COLO668 (cell line): ENCODE data around the gene ADGRL3.

ENCODE experiments used
- DNase-seq: peaks from one replicate; lab custom pipeline; 2025; ENCODE audit not compliant: unreplicated experiment; lab: John Stamatoyannopoulos, UW

Gene ADGRL3

DNA sequence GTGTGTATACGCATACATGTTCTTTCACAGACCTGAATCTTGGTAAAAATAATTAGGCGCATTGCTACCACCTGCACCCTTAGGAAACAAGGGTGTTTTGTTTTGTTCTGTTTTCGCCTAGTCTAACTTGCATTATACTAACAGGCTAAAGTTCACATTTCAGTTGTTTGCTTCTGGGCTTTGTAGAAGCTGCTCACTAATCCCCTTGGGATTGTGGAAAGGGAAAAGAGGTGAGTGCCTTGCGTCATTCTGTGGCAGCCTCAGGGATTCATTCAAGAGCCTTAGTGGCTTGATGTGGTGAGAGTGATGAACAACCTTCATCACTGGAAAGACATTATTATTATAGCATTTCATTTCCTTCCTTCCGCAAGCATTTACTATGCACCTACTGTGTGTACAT lies 331.1 kb downstream of the ADGRL3 start:
- no peak for DNase-seq

DNA sequence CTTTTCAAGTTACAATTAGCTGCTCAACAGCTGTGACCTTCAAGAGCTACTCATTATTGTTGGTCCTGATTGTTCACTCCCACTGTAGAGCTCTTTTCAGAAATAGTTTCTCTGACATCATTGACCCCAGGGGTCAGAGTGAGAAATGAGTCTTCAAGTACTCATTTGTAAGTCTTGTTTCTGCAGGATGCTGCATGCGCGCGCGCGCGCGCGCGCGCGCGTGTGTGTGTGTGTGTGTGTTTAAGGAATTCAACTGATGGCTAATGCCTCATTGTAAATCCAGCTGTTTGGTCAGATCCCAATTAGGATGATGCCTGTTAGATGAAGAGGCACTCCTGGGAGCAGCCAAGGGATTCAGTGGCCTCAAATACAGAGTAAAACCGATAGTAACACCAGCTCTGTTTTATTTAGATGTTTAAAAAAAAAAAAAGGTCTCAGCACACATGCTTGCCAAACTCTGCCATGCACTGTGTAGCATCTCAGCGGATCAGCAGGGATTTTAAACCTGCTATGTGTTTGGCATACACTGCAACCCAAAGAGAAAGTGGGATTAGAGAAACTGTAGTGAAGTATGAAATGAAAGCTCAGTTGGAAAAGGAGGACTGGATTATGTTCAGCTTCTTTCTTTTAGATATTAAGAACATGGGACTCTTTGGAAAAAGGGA lies 332.3 kb downstream of the ADGRL3 start:
- DNase-seq: no peak

DNA sequence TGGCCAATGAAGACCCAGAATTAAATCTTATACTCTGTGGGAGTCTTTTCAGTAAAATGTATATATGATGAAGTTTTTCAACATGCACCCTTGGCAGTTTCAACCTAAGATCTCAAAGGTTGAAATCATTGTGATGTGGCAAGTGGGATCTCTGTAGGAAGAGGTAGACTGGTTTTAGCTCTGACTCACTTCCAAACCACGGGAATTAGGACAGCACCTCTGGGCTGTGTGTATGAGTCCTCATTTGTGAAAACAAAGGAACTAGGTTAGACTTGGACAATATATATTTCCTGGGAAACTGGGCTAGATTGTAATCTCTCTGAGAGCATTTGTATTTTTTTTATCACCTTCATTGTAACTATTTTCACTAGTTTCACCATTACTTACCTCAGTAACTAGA lies 333.0 kb downstream of the ADGRL3 start:
- no peak for DNase-seq

DNA sequence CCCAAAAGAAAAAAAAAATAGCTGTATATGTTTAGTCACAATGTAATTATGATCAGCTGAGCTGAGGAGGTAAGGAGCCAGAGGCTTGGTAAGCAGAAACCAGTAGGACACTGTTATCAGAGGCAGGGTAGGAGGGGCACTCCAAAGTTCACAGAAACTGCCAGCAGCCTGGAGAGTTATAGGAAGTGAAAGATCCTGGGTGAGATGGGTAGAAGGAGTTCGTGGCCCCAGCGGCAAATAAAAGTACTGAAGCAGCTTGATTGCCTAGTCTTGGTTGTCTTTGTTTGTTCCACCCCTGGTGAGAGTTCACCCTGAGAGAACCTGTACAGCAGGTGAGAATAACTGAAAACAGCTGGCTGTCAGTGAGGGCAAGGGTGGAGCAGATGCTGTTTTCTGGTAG lies 340.8 kb downstream of the ADGRL3 start:
- no peak for DNase-seq

DNA sequence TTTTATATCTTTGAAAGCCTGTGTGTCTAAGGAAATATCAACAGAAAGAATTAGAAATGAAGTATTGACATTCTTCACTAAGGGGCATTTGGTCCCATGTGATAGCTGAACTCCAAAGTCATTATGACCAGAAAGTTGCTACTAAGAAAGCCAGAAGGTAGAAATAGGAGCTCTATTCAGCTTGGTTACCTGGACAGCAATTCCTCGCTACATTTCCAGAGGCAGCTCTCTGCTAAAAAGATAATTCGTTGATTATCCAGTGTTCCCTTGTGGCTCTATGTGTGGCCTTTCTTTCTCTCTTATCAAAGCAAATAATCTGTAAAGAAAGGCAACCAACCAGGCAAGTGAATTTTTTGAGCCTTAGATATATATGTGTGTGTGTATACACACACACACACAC lies 341.3 kb downstream of the ADGRL3 start:
- DNase-seq: no peak

DNA sequence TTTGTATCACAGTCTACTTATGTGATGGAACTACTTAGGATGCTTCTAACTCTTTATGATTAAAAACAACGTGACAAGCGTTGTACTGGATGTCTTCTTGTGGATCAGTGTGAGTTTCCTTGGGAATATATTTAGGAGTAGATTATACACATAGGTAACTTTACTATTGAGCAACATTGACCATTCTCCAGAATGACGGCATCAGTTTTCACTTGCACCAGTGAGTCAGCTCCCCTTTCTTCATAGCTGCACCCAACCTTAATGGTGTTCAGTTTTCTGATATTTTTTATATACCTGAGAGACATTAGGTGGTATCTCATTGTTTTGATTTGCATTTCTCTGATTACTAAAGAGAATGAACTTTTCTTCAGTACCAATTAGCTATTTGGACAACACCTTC lies 343.9 kb downstream of the ADGRL3 start:
- no peak for DNase-seq

DNA sequence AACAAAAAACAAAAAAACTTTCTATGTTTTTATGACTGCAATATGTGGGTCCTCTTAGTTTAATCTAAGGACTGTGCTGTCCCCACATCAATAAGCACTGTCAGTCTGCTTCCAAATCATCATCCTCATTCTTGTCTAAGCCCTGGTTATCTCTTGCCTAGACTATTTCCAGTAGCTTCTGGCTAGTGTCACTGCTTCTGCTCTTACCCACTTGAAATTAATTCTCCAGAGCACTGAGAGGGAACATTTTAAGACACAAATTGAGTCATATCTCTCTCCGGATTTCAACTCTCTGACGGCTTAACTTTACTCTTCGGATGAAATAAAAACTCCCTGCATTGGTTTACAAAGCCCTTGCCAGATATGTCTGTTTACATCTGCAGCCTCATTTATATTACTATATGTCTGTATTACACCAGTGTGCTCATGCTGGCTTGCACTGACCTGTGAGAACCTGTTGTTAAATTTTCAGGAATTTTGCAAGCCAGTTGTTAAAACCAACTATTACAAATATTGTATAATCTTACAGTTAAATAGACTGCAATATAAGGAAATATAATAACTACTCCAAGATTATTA lies 345.9 kb downstream of the ADGRL3 start:
- DNase-seq: no peak

DNA sequence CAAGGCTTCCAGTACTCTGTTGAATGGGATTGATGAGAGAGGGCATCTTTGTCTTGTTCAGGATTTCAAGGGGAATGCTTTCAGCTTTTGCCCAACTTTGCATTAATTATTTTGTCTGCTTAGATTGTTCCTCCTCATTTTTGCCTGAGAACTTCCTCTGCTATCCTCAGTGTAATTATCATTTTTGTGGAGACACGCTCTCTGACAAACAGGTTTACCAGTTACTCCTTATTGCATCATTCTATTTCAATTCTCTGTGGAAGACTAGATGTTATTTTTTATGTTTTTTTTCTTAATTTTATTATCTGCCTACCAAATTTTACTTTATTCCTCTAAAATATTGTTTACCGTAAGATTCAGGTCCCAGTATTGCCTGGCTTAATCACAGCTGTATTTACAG lies 349.2 kb downstream of the ADGRL3 start:
- DNase-seq: no peak

DNA sequence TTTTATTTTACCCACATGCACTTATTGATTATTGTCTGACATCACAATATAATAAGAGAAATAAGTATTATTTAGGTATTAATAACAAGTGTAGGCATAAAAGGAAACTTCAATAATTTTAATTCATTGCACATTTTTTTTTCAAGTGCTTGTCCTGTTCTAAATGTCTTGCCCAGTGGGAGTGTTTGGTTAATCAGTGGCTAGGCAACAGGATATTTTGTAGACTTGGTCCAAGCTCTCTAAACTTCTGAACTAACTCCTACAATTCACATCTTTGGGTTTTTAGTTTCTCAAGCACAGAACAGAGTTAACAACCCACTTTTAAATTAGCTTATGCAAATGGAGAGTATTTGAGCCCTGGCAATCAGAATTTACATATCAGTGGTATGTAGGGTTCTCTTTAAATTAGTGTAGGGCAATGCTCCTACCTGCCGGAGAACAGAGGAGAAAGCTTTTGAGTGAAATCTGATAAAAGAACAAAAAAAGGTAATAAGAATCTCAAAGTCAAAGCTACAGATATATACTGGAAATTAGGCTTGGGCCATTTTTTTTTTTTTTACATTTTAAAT lies 353.5 kb downstream of the ADGRL3 start:
- no peak for DNase-seq

DNA sequence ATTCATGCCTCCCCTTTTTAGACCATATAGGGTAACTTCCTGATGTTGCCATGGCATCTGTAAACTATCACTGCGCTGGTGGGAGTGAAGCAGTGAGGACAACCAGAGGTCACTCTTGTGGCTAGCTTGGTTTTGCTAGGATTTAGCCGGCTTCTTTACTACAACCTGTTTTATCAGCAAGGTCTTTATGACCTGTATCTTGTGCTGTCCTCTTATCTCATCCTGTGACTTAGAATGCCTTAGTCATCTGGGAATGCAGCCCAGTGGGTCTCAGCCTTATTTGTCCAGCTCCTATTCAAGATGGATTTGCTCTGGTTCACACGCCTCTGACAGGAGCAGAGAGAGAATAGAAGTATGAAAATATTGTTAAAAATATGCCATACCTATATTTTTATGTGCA lies 355.7 kb downstream of the ADGRL3 start:
- no peak for DNase-seq

DNA sequence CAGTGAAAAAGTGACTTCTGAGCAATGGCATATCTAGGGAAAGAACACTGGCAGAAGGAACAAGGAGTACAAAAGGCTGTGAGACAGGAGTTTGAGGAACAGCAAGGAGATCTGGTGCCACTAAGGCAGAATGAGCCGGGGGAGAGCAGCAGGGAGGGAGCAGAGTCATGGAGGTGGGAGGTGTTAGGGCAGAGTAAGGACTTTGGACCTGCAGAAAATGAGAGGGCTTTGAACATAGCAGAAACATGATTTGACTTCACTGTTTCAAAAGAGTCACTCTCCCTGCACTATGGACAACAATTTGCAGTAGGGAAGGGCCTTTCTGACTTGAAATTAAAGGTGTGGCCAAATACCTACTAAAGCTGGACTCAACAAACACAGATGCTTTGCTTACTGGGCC lies 356.2 kb downstream of the ADGRL3 start:
- DNase-seq: no peak

DNA sequence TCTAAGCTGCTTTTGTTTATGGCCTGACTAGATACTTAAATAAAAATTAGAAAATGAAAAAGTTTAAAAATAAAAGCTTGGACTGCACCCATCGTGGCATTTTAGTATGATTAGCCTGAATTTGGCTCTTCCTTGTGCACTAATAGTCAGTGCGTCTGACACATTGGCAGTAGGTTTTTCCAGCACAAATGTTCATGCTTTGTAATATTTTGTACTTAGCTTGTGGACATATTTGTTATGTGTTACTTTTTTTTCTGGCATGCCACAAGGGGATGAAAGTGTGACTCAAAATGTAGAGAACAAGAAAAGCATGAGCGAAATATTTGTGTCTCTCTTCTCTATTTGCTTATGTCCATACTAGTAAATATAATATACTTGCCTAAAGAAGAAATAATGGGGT lies 359.3 kb downstream of the ADGRL3 start:
- DNase-seq: no peak

DNA sequence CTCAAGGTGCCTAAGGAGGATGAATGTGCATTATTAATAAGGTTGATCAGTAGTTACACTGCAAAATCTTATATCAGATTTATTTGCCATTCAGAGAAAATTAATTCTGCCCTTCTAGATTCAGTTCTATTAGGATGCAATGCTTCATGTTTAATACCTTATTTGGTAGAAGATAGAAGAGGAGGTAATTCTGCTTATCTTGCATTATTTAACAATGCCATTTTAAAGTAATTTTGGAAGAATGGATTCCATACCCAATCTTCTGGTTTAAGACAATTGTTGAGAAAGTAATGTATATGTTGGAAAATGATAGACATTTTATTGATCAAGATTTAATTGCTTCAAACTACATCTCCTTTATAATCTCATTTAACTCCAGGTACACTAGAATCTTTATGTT lies 360.9 kb downstream of the ADGRL3 start:
- no peak for DNase-seq

DNA sequence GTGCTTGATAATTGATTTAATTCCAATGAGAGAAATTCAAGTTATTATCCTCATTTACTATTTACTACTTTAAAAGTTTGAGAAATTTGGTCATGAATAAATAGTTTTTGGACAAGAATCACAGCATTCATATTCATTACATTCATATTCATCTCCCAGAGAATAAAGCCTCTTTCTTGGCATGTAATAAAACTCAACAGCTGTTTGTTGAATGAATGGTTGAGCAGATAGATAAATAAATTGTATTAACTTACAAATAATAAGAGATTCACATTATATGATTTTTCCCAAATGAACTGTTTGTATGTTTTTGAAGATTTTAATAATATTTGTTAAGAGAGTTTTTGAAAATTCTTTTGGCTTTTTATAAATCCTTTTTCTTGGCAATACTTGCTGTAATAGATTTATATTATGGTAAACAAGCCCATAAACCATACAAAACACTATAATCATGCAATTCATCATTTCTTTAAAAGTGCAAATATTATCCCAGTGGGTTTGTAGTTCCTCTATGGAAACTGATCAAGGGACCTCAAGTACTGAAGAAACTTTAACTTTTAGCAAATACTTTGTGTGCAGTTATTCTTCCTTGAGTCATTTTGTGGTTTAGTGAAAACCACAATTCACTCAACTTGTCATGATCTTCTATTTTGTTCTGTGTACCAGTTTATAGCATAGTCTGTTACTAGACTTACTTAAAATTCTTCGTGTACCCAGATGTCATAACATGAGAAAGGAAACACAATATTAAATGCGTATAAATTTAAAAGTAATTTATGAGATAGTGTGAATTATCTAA lies 371.8 kb downstream of the ADGRL3 start:
- DNase-seq: no peak

DNA sequence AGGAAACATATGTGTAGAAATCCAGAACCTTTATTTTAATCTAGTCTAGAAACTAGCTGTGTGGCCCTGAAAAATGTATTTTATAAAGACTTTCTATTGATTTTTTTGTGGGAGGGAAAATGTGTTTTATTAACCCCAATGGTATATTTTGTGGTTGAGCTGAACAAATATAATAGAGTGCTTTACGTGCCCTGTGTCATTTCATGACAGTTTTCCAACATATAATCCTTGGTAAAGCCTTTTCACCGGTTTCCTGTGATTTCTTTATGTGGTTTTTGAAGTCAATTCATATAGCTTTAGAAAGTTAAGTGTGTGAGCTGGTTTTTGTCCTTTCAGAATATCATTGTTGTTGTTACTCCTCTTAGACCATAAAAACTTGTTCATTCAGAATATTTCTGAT lies 375.7 kb downstream of the ADGRL3 start:
- no peak for DNase-seq

DNA sequence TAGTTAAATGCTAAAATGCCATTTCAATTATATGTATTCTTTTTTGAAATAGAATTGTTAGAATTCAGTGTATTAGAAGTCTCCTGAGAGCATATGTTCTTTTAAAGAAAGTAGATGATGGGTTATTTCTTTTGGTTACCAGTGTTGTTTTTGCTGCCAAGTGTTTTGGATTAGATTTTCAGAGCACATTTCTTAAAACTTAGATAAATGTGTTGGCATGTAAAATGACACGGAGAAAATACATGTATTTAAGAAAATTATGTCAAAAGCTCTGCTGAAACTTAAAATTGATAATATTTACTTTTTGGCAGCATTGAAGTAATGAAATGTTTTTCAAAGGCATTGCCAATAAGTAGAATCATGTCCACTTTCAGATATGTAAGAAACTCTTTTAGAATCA lies 379.7 kb downstream of the ADGRL3 start:
- no peak for DNase-seq

DNA sequence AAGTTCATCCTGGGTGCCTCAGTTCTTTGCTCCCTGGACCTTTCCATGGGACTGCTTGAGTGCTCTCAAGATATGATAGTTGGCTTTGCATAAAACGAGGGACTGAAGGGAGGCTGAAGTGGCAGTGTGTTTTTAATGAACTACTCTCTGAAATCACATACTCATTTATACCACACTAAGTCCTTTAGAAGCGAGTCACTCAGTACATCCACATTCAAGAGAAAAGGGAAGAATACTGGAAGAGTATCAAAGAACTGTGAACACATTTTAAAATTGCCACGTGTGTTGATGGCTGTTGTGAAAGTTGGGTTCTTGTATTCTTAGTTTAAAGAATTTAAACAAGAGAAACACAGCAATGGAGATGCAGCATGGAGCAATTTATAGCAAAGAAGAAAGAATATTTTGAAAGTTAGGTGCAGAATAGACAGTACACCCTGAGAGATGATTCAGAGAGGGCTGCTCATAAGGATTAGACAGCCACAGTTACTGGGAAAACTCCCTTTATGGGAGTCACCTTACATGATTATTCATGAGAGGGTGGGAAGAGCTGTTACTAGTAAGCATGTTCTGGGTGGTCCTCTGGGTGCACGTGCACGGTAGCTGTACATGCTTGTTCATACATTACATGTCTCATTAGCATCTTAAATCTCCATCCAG lies 380.7 kb downstream of the ADGRL3 start:
- DNase-seq: no peak

DNA sequence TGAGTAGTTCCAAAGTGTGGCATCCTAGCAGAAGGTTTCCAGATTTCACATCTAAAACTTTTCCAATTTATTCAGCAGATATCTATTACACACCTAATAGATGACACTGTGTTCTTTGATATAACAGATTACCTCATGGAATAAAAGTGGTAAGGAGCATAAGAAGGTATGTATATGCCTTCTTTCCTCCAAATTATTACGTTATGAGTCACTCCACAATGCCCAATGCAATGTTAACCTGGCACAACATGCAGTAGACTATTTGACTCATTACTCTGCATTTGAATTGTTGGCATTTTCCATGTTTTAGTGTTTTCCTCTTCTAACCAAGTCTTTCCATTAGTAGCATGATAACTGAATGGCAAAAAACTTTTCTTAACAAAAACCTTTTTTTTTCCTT lies 383.6 kb downstream of the ADGRL3 start:
- DNase-seq: no peak

DNA sequence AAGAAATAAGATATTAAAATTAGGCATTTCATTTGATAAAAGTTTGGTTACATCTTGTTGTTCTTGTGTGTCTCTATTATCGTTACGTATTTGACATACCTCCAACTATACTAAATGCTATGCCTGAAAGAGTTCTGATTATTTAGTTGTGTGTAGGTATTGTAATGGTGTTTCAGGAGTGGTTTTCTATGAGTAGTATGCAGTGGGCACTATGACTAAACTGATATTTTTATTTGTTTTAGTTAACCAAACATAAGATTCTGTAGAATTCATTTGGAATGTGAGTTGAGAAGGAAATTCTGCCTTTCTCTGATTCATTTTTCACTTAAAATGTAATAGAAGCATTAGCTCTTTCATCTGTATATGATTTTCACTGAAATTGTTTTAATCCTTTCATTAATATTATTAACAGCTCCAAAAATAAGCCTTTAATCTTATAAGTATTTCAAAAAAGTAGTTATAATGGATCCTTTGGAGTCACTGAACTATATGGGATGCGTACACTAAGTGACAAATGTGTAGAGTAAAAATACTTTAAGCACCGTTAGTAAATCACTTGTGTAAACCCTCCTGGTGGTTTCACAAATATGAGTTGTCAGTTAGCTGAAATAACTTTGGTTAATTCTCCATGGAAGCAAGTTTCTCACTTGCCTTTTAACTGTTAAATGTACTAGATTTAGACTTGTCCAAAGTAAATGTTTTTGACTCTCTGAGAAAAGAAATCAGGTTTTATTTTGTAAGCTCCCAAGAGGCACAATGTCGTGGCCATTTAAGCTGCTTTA lies 388.7 kb downstream of the ADGRL3 start:
- no peak for DNase-seq

DNA sequence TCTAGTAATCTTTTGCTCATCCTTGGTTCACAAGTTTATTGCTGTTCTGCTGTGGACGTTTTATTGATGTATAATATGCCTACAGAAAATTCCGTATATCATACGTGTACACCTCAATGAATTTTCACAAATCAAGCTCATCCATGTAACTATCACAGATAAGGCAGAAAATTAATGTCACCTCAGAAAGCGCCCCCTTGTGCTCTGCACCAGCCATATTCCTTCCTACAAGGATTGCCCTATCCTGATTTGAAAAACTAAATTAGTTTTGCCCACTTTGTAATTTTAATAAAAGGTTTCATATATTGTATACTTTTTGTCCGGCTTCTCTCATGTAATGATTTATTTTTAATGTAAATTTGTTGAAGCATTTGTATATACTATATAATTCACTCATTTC lies 390.8 kb downstream of the ADGRL3 start:
- DNase-seq: no peak
